DLD1 (cell line): ENCODE results near the gene XXYLT1.

Experiments
- in situ Hi-C: cut with HindIII; loops from 2 replicates; pipeline ENCODE4 v1.10.0; 2017; ENCODE audit warnings: low sequenced_read_pairs

XXYLT1 gene

GRCh38 chr3:195172039-195172684, 98.8 kb downstream of the XXYLT1 start:
- in situ Hi-C loops = no loop called here

DNA sequence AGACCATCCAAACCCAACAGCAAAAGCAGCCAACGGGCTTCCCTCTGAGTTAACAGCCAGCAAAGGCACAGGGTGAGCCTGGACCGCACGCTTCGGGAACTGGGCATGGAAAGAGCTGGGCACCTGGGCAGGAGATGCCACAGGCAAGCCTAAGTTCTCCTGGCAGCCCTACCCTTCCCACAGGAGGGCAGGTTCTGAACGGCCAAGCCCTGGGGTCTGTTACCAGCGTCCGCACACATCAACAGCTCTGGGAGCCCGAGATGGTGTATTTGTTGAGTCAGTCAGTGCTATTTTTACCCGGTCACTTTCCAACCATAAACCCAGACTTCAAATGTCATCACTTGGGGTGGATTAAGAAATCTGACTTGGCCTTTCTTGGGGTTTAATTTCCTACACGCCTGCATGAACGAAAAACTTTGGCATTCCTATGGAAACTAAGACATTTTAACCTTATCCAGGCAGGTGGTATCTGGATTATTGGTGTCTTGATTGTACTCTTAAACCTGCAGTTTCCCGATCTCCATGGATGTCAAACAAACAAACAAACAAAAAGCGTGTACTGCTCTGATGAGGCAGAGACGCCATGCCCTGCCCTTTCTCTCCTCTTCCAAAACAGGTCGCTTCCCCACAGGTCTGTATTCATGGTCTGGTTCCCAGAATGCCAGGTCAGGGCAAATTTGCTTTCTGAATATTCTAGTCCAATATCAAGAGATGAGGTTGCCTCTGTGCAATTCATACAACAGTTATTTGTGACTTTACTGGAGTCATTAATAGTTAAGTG, 99.7 kb downstream of the XXYLT1 start:
- in situ Hi-C loops = no loop called here

DNA sequence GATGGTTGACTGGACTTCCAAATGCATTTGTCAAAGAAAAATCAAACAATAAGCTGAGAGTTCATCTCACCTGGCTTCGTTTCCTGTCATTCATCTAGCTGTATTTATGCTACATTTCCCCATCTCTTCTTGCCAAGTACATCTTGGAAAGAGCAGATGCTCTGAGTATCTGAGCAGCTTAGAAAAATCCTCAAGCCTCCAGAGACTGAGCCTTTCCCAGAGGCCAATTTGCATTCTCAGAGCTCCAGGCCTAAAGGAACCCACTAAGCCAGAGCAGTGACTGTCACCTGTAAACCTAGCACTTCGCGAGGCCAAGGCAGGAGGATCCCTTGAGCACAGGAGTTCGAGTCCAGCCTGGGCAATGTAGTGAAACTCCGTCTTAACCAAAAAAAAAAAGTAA, 100.5 kb downstream of the XXYLT1 start:
- in situ Hi-C loops = no loop called here

- in situ Hi-C loops = no loop called here
Observed at GRCh38 chr3:195169011-195169649, 101.8 kb downstream of the XXYLT1 start.

GRCh38 chr3:195168009-195168762, 102.8 kb downstream of the XXYLT1 start:
- in situ Hi-C loops = no loop called here

DNA sequence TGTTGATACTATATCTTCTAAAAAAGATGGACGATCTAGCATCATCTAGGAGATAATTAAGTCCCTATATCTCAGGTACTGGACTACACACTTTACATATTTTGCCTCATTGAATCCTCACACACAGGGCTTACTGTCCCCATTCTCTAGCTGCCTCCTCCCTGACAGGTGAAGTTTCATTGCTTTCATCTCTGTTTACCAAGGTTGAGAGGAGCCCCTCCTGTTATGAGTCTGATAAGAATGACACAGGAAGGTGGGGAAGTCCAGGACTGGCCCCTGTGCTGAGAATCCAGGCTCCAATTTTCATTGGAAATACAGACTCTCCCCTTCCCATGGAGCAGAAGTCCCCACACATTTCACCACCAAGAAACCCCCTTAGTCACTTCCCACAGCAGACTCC, 105.2 kb downstream of the XXYLT1 start:
- in situ Hi-C loops = no loop called here

DNA sequence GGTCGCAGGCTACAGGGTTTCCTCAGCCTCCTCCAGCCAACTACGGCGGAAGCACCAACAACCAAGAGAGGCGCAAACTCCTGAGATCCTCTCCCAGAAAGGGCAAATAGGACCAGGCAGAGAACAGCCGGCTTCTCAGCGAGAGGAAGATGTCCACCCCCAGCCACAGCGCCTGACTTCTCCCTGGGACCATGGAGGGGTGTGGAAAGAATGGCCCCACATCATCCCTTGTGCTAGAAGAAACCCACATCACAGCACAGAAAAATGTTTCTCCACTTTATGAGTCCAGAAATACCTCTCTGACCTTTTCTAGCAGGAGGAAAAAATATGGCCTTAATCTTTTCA, 105.7 kb downstream of the XXYLT1 start:
- in situ Hi-C loops = no loop called here

- in situ Hi-C loops = no loop called here
Observed at GRCh38 chr3:195164573-195165264, 106.2 kb downstream of the XXYLT1 start.

- in situ Hi-C loops = no loop called here
Observed at GRCh38 chr3:195163719-195164572, 107.0 kb downstream of the XXYLT1 start.

DNA sequence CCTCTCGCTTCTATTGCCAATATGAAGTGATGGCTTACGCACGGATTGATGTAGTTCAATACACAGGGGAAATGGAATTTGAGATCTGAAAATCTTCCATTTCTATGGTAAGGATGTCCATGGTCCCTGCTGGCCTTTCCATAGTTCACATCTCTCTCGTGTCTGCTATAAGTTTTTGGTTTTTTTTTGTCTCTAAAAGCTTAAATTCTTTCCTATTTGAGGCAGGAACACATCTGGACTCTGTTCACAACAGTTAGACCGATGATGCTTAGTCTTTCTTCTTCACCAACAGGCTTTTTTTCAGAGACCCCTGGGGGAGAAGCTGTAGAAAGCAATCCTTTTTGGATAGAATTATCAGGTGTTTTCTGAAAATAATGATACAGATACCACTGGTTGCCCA, 108.1 kb downstream of the XXYLT1 start:
- in situ Hi-C loops = no loop called here

- in situ Hi-C loops = no loop called here
Observed at GRCh38 chr3:195162033-195162669, 108.8 kb downstream of the XXYLT1 start.

- in situ Hi-C loops = no loop called here
Observed at GRCh38 chr3:195160908-195161434, 110.0 kb downstream of the XXYLT1 start.

- in situ Hi-C loops = no loop called here
Observed at GRCh38 chr3:195160257-195160898, 110.6 kb downstream of the XXYLT1 start.

DNA sequence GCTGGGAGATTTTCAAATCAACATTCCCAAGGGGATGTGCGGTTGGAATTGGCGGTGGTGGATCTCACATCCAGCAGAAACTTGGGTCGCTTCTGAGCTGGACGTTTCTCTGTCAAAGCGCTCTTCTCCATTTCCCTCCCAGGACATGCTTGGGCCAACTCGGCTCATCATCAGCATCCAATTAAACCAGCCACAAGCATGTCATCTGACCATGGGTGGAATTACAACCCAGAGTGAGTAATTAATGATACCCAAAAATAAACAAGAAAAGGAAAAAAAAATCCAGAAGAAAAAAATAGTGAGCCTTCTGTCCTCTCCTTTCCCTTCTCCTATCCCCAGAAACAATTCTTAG, 111.2 kb downstream of the XXYLT1 start:
- in situ Hi-C loops = no loop called here

DNA sequence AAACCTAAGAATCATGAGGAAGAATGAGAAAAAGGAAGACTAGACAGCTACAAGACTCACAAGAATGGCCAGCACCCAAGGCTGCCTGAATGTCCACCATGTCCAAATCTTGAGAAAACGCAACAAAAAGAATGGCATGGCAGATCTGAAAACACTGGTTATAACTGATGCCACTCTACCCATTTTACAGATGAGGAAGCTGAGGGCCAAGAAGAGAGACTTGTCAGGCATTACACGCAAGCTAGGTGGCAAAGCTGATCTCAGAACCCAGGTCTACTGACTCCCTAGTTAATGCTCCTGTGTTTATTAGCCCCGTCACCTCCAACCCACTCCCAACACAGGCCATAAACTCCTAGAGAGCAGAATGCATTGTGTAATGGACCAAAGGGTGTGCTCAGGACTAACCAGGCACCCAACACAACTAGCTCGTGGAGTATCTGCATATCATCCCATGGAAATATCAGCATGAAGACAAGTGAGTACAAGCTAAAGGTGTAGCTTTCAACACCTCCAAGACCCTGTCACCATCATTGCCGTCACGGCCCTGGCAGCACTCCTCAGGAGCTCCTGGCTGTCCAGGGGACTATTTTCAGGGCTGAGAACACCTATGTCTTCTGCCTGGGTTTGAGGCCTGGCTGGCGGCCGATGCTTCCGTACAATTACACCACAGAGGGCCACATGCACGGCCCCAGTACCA, 111.7 kb downstream of the XXYLT1 start:
- in situ Hi-C loops = no loop called here

GRCh38 chr3:195156286-195156890, 114.6 kb downstream of the XXYLT1 start:
- in situ Hi-C loops = no loop called here

DNA sequence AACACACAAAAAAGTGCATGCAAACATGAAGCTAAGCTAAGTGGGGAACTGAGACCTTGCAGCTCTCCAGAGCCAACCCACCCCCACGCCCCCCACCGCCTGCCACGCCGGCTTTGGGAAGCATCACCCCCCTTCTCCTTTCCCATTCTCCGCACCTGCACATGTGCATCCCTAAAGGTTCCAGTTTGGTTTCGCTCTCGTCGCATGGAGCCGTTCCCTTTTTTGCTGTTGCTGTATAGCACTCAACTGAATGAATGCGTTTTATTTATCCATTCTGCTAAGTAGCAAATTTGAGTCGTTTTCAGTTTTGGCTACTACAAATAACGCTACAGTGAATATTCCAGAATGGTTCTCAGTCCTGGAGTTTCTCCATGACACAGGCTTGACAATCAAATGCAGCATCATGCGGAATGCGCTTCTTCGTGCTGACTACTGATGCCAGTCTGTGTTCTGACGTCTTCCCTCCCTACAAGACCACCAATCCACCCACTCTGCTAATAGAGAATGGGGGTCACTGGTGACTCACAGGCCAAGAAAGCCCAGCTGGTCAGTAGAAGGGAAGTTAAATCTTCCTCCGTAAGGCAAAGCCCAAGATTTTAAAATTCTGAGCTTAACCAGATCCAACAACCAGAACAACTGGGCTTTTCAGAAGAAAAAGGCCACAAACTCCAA, 115.3 kb downstream of the XXYLT1 start:
- in situ Hi-C loops = no loop called here
